H9 (cell line): ENCODE data around the gene SH3PXD2B. TPM values are rescaled to one million over a fixed set of nuclear protein-coding genes. Genes with fewer than 3 reads are reported as not detected.

Experiments
- DNase-seq: peaks from one replicate; pipeline ENCODE4 v3.0.0-alpha.2; 2017
- H2AFZ ChIP-seq: one replicate; pipeline ENCODE4 v1.6.1; 2013; ENCODE audit warnings: mild to moderate bottlenecking, low read length, control low read depth, moderate library complexity
- H2AK5ac ChIP-seq: 2 replicates; pipeline ENCODE4 v1.6.1; 2013; ENCODE audit warnings: low read length, control low read depth, mixed read lengths; ENCODE audit not compliant: insufficient read length
- H2BK120ac ChIP-seq: one replicate; pipeline ENCODE4 v1.6.1; 2013; ENCODE audit warnings: low read depth, mild to moderate bottlenecking, low read length, control low read depth, inconsistent platforms; ENCODE audit not compliant: poor library complexity, severe bottlenecking
- H2BK12ac ChIP-seq: 2 replicates; pipeline ENCODE4 v1.6.1; 2013; ENCODE audit warnings: low read length, control low read depth, mixed read lengths, low read depth; ENCODE audit not compliant: insufficient read length
- H2BK15ac ChIP-seq: 2 replicates; pipeline ENCODE4 v1.6.1; 2013; ENCODE audit warnings: low read depth, low read length, control low read depth
- H2BK20ac ChIP-seq: one replicate; pipeline ENCODE4 v1.6.1; 2013; ENCODE audit warnings: low read depth, mild to moderate bottlenecking, low read length, control low read depth, inconsistent platforms; ENCODE audit not compliant: poor library complexity, severe bottlenecking
- H2BK5ac ChIP-seq: 2 replicates; pipeline ENCODE4 v1.6.1; 2013; ENCODE audit warnings: low read length, control low read depth, mixed read lengths; ENCODE audit not compliant: insufficient read length
- H3K14ac ChIP-seq: 2 replicates; pipeline ENCODE4 v1.6.1; 2013; ENCODE audit warnings: low read length, control low read depth; ENCODE audit not compliant: insufficient read depth
- H3K18ac ChIP-seq: 2 replicates; pipeline ENCODE4 v1.6.1; 2013; ENCODE audit warnings: low read depth, mild to moderate bottlenecking, mixed read lengths, low read length, control low read depth; ENCODE audit not compliant: insufficient read length
- H3K23ac ChIP-seq: 2 replicates; pipeline ENCODE4 v1.6.1; 2013; ENCODE audit warnings: low read length, control low read depth, mixed read lengths, low read depth; ENCODE audit not compliant: insufficient read length
- H3K23me2 ChIP-seq: 2 replicates; pipeline ENCODE4 v1.6.1; 2013; ENCODE audit warnings: low read depth, mild to moderate bottlenecking, mixed read lengths, low read length, control low read depth; ENCODE audit not compliant: insufficient read length, poor library complexity, severe bottlenecking
- H3K27ac ChIP-seq: 2 replicates; pipeline ENCODE4 v1.5.1; 2013; ENCODE audit warnings: low read length, control low read depth, mixed read lengths, low read depth; ENCODE audit not compliant: insufficient read length
- H3K27me3 ChIP-seq: 2 replicates; pipeline ENCODE4 v1.6.1; 2013; ENCODE audit warnings: low read length, control low read depth, inconsistent platforms; ENCODE audit not compliant: insufficient read depth
- H3K4ac ChIP-seq: 2 replicates; pipeline ENCODE4 v1.6.1; 2013; ENCODE audit warnings: low read depth, mild to moderate bottlenecking, control low read depth, inconsistent platforms, low read length, moderate library complexity
- H3K4me1 ChIP-seq: 2 replicates; pipeline ENCODE4 v1.6.1; 2013; ENCODE audit warnings: low read length, control low read depth, inconsistent platforms; ENCODE audit not compliant: insufficient read depth
- H3K4me2 ChIP-seq: 2 replicates; pipeline ENCODE4 v1.6.1; 2013; ENCODE audit warnings: low read length, control low read depth, mixed read lengths; ENCODE audit not compliant: insufficient read length, insufficient read depth
- H3K56ac ChIP-seq: 2 replicates; pipeline ENCODE4 v1.6.1; 2013; ENCODE audit warnings: low read depth, mild to moderate bottlenecking, mixed read lengths, low read length, control low read depth; ENCODE audit not compliant: insufficient read length
- H3K79me1 ChIP-seq: 2 replicates; pipeline ENCODE4 v1.6.1; 2013; ENCODE audit warnings: low read depth, mild to moderate bottlenecking, moderate library complexity, low read length, control low read depth, inconsistent platforms; ENCODE audit not compliant: insufficient read depth, poor library complexity, severe bottlenecking
- H3K79me2 ChIP-seq: 2 replicates; pipeline ENCODE4 v1.6.1; 2013; ENCODE audit warnings: low read length, control low read depth, inconsistent platforms; ENCODE audit not compliant: insufficient read depth
- H3K9ac ChIP-seq: 2 replicates; pipeline ENCODE4 v1.6.1; 2013; ENCODE audit warnings: low read length, control low read depth, mixed read lengths; ENCODE audit not compliant: insufficient read length; ENCODE audit errors: extremely low read depth
- H3K9me3 ChIP-seq: one replicate; pipeline ENCODE4 v1.6.1; 2013; ENCODE audit warnings: low read depth, low read length, inconsistent platforms; ENCODE audit not compliant: control insufficient read depth
- H3T11ph ChIP-seq: one replicate; pipeline ENCODE4 v1.6.1; 2013; ENCODE audit warnings: mild to moderate bottlenecking, low read length, control low read depth, inconsistent platforms
- H4K20me1 ChIP-seq: one replicate; pipeline ENCODE4 v1.6.1; 2013; ENCODE audit not compliant: control insufficient read depth, insufficient read length, insufficient read depth
- H4K5ac ChIP-seq: 2 replicates; pipeline ENCODE4 v1.6.1; 2013; ENCODE audit warnings: low read depth, mild to moderate bottlenecking, mixed read lengths, low read length, control low read depth; ENCODE audit not compliant: insufficient read length
- H4K8ac ChIP-seq: replicated peaks from 2 replicates; pipeline ENCODE4 v1.6.1; 2013; ENCODE audit warnings: low read length, control low read depth, mixed read lengths, low read depth; ENCODE audit not compliant: insufficient read length
- H4K91ac ChIP-seq: 2 replicates; pipeline ENCODE4 v1.6.1; 2013; ENCODE audit warnings: low read depth, mild to moderate bottlenecking, moderate library complexity, mixed read lengths, low read length, control low read depth; ENCODE audit not compliant: insufficient read length
- H3K27ac Mint-ChIP-seq, 3 experiments: 2 replicates in 2 of 3; 3 replicates in 1 of 3; pipeline ENCODE4 v1.8.0; 2020 to 2021; ENCODE audit warnings: mixed read lengths in 3 of 3, mild to moderate bottlenecking in 1 of 3, moderate library complexity in 1 of 3
- H3K27me3 Mint-ChIP-seq: 2 replicates; pipeline ENCODE4 v1.8.0; 2021; ENCODE audit warnings: low read depth, mild to moderate bottlenecking, moderate library complexity, mixed read lengths
- H3K36me3 Mint-ChIP-seq, 3 experiments: 2 replicates in 2 of 3; 3 replicates in 1 of 3; pipeline ENCODE4 v1.8.0; 2020 to 2021; ENCODE audit warnings: low read depth in 3 of 3, mixed read lengths in 3 of 3; ENCODE audit not compliant: insufficient read depth in 1 of 3
- H3K4me1 Mint-ChIP-seq, 2 experiments: 2 replicates each; pipeline ENCODE4 v1.8.0; 2020; ENCODE audit warnings: mixed read lengths in 2 of 2
- H3K4me3 Mint-ChIP-seq, 2 experiments: 2 replicates in 1 of 2; 3 replicates in 1 of 2; pipeline ENCODE4 v1.8.0; 2020 to 2021; ENCODE audit warnings: mild to moderate bottlenecking in 2 of 2, mixed read lengths in 2 of 2, moderate library complexity in 1 of 2
- H3K9me3 Mint-ChIP-seq, 2 experiments: 2 replicates in 1 of 2; 3 replicates in 1 of 2; pipeline ENCODE4 v1.8.0; 2020; ENCODE audit warnings: mild to moderate bottlenecking in 2 of 2, mixed read lengths in 2 of 2, moderate library complexity in 1 of 2
- CTCF ChIP-seq: fragments of 200-600 bp; sonication (generic); conservative IDR thresholded peaks from 3 replicates; pipeline ENCODE4 v1.8.0; 2021; ENCODE audit warnings: antibody characterized with exemption, mild to moderate bottlenecking
- WGBS: extraction: QIAGEN DNeasy Blood & Tissue Kit; methylation state at CpG from one replicate; pipeline ENCODE4 v1.1.7; 2013; ENCODE audit warnings: missing lambda C conversion rate, low lambda C conversion rate, mixed read lengths; ENCODE audit not compliant: insufficient read length; ENCODE audit errors: extremely low coverage; 5-methylcytosine and 5-hydroxymethylcytosine counted together
- total RNA-seq: library from RNA; stranded (reverse); gene quantifications from 2 replicates; pipeline ENCODE4 v1.2.1, GENCODE V29; 2021

SH3PXD2B gene
- total RNA-seq, 1 experiment from 2014 or later = 49.0 TPM

DNA sequence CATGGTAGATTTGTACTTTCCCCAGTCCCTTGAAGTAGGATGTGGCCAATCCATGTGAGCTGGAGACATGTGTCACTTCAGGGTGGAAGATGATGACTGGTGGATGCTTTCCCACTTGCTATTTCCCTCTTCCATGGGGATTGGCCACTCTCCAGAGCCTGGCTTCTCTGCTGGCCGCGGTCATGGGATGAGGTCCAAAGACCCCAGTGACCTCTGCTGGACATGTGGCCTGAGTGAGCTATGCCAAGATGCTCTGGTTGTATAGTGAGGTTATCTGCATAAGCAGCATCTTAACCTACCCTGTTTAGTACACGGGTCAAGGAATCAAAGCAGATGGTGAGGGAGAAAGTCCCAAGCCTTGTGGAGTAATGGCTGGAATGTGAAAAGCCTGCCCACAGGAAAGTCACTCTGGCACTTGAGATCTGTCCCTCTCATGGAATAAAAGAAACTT, 47.1 kb downstream of the SH3PXD2B start:
- H3K9ac ChIP-seq = no peak overlapping the region

More for the DNA sequence above, 47.1 kb downstream of the SH3PXD2B start:
- no peaks in the 10 kb centered on the region for H3K9me3 Mint-ChIP-seq
- H4K20me1 ChIP-seq = no peaks in the 10 kb centered on the region
- H3K23ac ChIP-seq = no peak overlapping the region
- no peaks in the 10 kb centered on the region for H3K23me2 ChIP-seq
- H3K27me3 Mint-ChIP-seq = no peaks in the 10 kb centered on the region
- H3K27ac ChIP-seq = no peak overlapping the region
- H3K4ac ChIP-seq = no peak overlapping the region
- no peak overlapping the region for H4K91ac ChIP-seq
- H3K27me3 ChIP-seq = no peaks in the 10 kb centered on the region
- H2BK12ac ChIP-seq = no peak overlapping the region
- H3T11ph ChIP-seq = no peak overlapping the region
- no peak overlapping the region for H2AFZ ChIP-seq
- H2BK15ac ChIP-seq = no peak overlapping the region
- no CpG with 5 or more reads among the region's 3 CpGs for WGBS
- H3K4me3 Mint-ChIP-seq = no peak overlapping the region
- H2BK5ac ChIP-seq = no peak overlapping the region
- H3K79me1 ChIP-seq = no peaks in the 10 kb centered on the region
- H3K9me3 ChIP-seq = no peaks in the 10 kb centered on the region
- no peak overlapping the region for H4K8ac ChIP-seq
- no peak for TF ChIP-seq CTCF
- no peak overlapping the region for H2AK5ac ChIP-seq
- no peak overlapping the region for H2BK20ac ChIP-seq
- peaks cover 21 to 53% (median 44%) of the 10 kb centered on the region in 3 experiments for H3K36me3 Mint-ChIP-seq
- 0 out of 7 replicates have a peak overlapping the region, but pooled peaks of 1 of the 3 experiments have one; percentile 55 for H3K27ac Mint-ChIP-seq
- H3K4me1 Mint-ChIP-seq = peaks cover 15 to 16% of the 10 kb centered on the region in 2 experiments
- H2BK120ac ChIP-seq = no peak overlapping the region
- H3K4me2 ChIP-seq = no peak overlapping the region
- no peak overlapping the region for H3K56ac ChIP-seq
- no peak overlapping the region for H4K5ac ChIP-seq
- H3K4me1 ChIP-seq = peaks cover 7% of the 10 kb centered on the region; the same call in 1 of the 2 replicates
- DNase-seq = no peak
- no peaks in the 10 kb centered on the region for H3K79me2 ChIP-seq
- H3K14ac ChIP-seq = no peak overlapping the region
- H3K18ac ChIP-seq = no peak overlapping the region
